Fibroblast of peridontal ligament (primary cell): ENCODE measurements around the gene COL16A1.
A peak's percentile ranks its signal among the peaks of the same experiment; 100 is the strongest.

Experiments
- DNase-seq: peaks from one replicate; pipeline ENCODE4 v3.0.0-alpha.2; 2010; ENCODE audit errors: extremely low read depth

COL16A1 gene

GRCh38 chr1:31688233-31688918 lies 15.4 kb downstream of the COL16A1 start:
- DNase-seq: no peak

- DNase-seq: no peak
Measured at GRCh38 chr1:31687601-31688000, 16.2 kb downstream of the COL16A1 start.

- no peak for DNase-seq
Measured at GRCh38 chr1:31685795-31686194, 18.0 kb downstream of the COL16A1 start.

GRCh38 chr1:31683997-31684396 lies 19.8 kb downstream of the COL16A1 start:
- no peak for DNase-seq

GRCh38 chr1:31681415-31681814 lies 22.4 kb downstream of the COL16A1 start:
- no peak for DNase-seq

GRCh38 chr1:31679676-31680230 lies 24.1 kb downstream of the COL16A1 start:
- DNase-seq: no peak

GRCh38 chr1:31679091-31679490 lies 24.7 kb downstream of the COL16A1 start:
- peak; percentile 25 for DNase-seq

- no peak for DNase-seq
Measured at GRCh38 chr1:31678681-31679080, 25.1 kb downstream of the COL16A1 start.

- no peak for DNase-seq
Measured at GRCh38 chr1:31677949-31678348, 25.9 kb downstream of the COL16A1 start.

- no peak for DNase-seq
Measured at GRCh38 chr1:31677401-31677800, 26.4 kb downstream of the COL16A1 start.

- no peak for DNase-seq
Measured at GRCh38 chr1:31675756-31676155, 28.1 kb downstream of the COL16A1 start.

GRCh38 chr1:31675161-31675560 lies 28.7 kb downstream of the COL16A1 start:
- DNase-seq: no peak

- no peak for DNase-seq
Measured at GRCh38 chr1:31674626-31675025, 29.2 kb downstream of the COL16A1 start.

- no peak for DNase-seq
Measured at GRCh38 chr1:31673433-31673832, 30.4 kb downstream of the COL16A1 start.

GRCh38 chr1:31672986-31673385 lies 30.8 kb downstream of the COL16A1 start:
- DNase-seq: no peak

- DNase-seq: no peak
Measured at GRCh38 chr1:31671561-31672201, 32.1 kb downstream of the COL16A1 start.

GRCh38 chr1:31671147-31671546 lies 32.7 kb downstream of the COL16A1 start:
- DNase-seq: no peak

- no peak for DNase-seq
Measured at GRCh38 chr1:31670593-31670964, 33.2 kb downstream of the COL16A1 start.

- DNase-seq: peak; percentile 25
Measured at GRCh38 chr1:31669786-31670592, 33.8 kb downstream of the COL16A1 start.

- DNase-seq: no peak
Measured at GRCh38 chr1:31669433-31669785, 34.4 kb downstream of the COL16A1 start.

GRCh38 chr1:31668303-31668883 lies 35.4 kb downstream of the COL16A1 start:
- DNase-seq: no peak

- DNase-seq: no peak
Measured at GRCh38 chr1:31667065-31667785, 36.6 kb downstream of the COL16A1 start.
